Stimulated activated CD4-positive, alpha-beta T cell treated with anti-CD3 and anti-CD28 coated beads, Interleukin-4, amount 100 ng/mL, for 4 hours (primary cell): ENCODE measurements around the gene SND1.

Source experiments
- DNase-seq, 2 experiments: peaks; one replicate each; pipeline ENCODE4 v3.0.0-alpha.2; 2020

SND1 gene

GRCh38 chr7:127876393-127876792 lies 224.4 kb downstream of the SND1 start:
- DNase-seq: no peak

- no peak for DNase-seq
These were observed 226.0 kb downstream of the SND1 start for GRCh38 chr7:127877951-127878350.

- DNase-seq: no peak
These were observed 226.8 kb downstream of the SND1 start for GRCh38 chr7:127878791-127879190.

GRCh38 chr7:127879436-127879835 lies 227.4 kb downstream of the SND1 start:
- no peak for DNase-seq

- DNase-seq: no peak
These were observed 227.9 kb downstream of the SND1 start for GRCh38 chr7:127879942-127880341.

GRCh38 chr7:127880454-127880853 lies 228.5 kb downstream of the SND1 start:
- DNase-seq: no peak

GRCh38 chr7:127881564-127881963 lies 229.6 kb downstream of the SND1 start:
- DNase-seq: no peak

GRCh38 chr7:127882313-127882920 lies 230.4 kb downstream of the SND1 start:
- no peak for DNase-seq

- DNase-seq: no peak
These were observed 232.1 kb downstream of the SND1 start for GRCh38 chr7:127884066-127884559.

GRCh38 chr7:127885222-127885772 lies 233.3 kb downstream of the SND1 start:
- DNase-seq: no peak

GRCh38 chr7:127885843-127886242 lies 233.8 kb downstream of the SND1 start:
- DNase-seq: no peak

- DNase-seq: no peak
These were observed 234.3 kb downstream of the SND1 start for GRCh38 chr7:127886248-127886647.

- no peak for DNase-seq
These were observed 235.1 kb downstream of the SND1 start for GRCh38 chr7:127887096-127887495.

GRCh38 chr7:127887631-127888030 lies 235.6 kb downstream of the SND1 start:
- DNase-seq: no peak

- DNase-seq: no peak
These were observed 236.4 kb downstream of the SND1 start for GRCh38 chr7:127888411-127888810.

GRCh38 chr7:127888825-127889224 lies 236.8 kb downstream of the SND1 start:
- DNase-seq: no peak

GRCh38 chr7:127889677-127890076 lies 237.7 kb downstream of the SND1 start:
- no peak for DNase-seq

- no peak for DNase-seq
These were observed 238.7 kb downstream of the SND1 start for GRCh38 chr7:127890726-127891125.

- DNase-seq: no peak
These were observed 239.2 kb downstream of the SND1 start for GRCh38 chr7:127891144-127891543.

- DNase-seq: no peak
These were observed 240.0 kb downstream of the SND1 start for GRCh38 chr7:127891854-127892438.

- no peak for DNase-seq
These were observed 240.7 kb downstream of the SND1 start for GRCh38 chr7:127892488-127893314.

GRCh38 chr7:127893547-127893946 lies 241.6 kb downstream of the SND1 start:
- no peak for DNase-seq

GRCh38 chr7:127894588-127894987 lies 242.6 kb downstream of the SND1 start:
- no peak for DNase-seq

GRCh38 chr7:127895360-127895759 lies 243.4 kb downstream of the SND1 start:
- DNase-seq: no peak
